GM21717 (cell line): Measurements from ENCODE around the gene MCM8.

ENCODE experiments used
- ATAC-seq: cut with Tn5 transposase; IDR thresholded peaks from one replicate; pipeline ENCODE4 v1.9.1; 2021; ENCODE audit warnings: mild to moderate bottlenecking, moderate library complexity; ENCODE audit not compliant: unreplicated experiment

Gene MCM8

GRCh38 chr20:6040958-6041807 lies 90.7 kb downstream of the MCM8 start:
- ATAC-seq = no peak

- no peak for ATAC-seq
These were observed 91.4 kb downstream of the MCM8 start for GRCh38 chr20:6041808-6042265.

GRCh38 chr20:6044115-6044514 lies 93.7 kb downstream of the MCM8 start:
- ATAC-seq = no peak

GRCh38 chr20:6045566-6045965 lies 95.1 kb downstream of the MCM8 start:
- no peak for ATAC-seq

GRCh38 chr20:6046432-6046831 lies 96.0 kb downstream of the MCM8 start:
- no peak for ATAC-seq

- no peak for ATAC-seq
These were observed 97.9 kb downstream of the MCM8 start for GRCh38 chr20:6048391-6048790.
